Left lobe of liver (tissue), 2 donors: ENCODE results near the gene SURF6. TPM values are rescaled to one million over a fixed set of nuclear protein-coding genes. Genes with fewer than 3 reads are reported as not detected.

Experiments used
- ATAC-seq: fragments of 200-7000 bp; cut with Tn5 transposase; one replicate; pipeline ENCODE4 v1.9.1; 2020; ENCODE audit warnings: mild to moderate bottlenecking, moderate library complexity
- DNase-seq: peaks from one replicate; pipeline ENCODE4 v3.0.0-alpha.2; 2020; ENCODE audit warnings: low spot score
- total RNA-seq: library from RNA; stranded (reverse); gene quantifications from one replicate; pipeline ENCODE4 v1.2.1, GENCODE V29; 2021
- donor health status: DM: no; HTN: no; CAD: no; lungs with moderate emphysema.
- donor health status: DM: no; HTN: yes; CAD: no.

The SURF6 gene
- total RNA-seq, 1 donor from 2014 or later, result 9.7 TPM

- peak; percentile 37 for ATAC-seq
- no peak for DNase-seq
Observed at GRCh38 chr9:133368249-133368881, 32.4 kb upstream of the SURF6 start.

GRCh38 chr9:133367778-133368177 lies 31.8 kb upstream of the SURF6 start:
- no peak for ATAC-seq

GRCh38 chr9:133367221-133367620 lies 31.2 kb upstream of the SURF6 start:
- DNase-seq (no peak), ATAC-seq (no peak)

More at GRCh38 chr9:133367778-133368177, 31.8 kb upstream of the SURF6 start:
- DNase-seq, result no peak

GRCh38 chr9:133366435-133366834 lies 30.4 kb upstream of the SURF6 start:
- ATAC-seq (no peak), DNase-seq (no peak)

- ATAC-seq, result no peak
- no peak for DNase-seq
Observed at GRCh38 chr9:133362359-133363044, 26.5 kb upstream of the SURF6 start.

- ATAC-seq, result no peak
- no peak for DNase-seq
Observed at GRCh38 chr9:133361507-133362092, 25.6 kb upstream of the SURF6 start.

GRCh38 chr9:133360400-133361393 lies 24.7 kb upstream of the SURF6 start:
- peak; percentile 25 for ATAC-seq
- no peak for DNase-seq

- DNase-seq, result no peak
- ATAC-seq, result peak; percentile 21
Observed at GRCh38 chr9:133359399-133360175, 23.6 kb upstream of the SURF6 start.

GRCh38 chr9:133357656-133358055 lies 21.7 kb upstream of the SURF6 start:
- DNase-seq (no peak), ATAC-seq (no peak)

GRCh38 chr9:133356391-133357091 lies 20.6 kb upstream of the SURF6 start, which contains the start of the genes SURF1 and SURF2:
SURF1 (minus strand) TSS chr9:133356487; CDS start chr9:133356453, 34 bp downstream.
SURF2 (plus strand) TSS chr9:133356550; CDS start chr9:133356593, 43 bp downstream.
- DNase-seq (peak; percentile 90), ATAC-seq (peak; percentile 87)

- DNase-seq, result no peak
- ATAC-seq, result peak; percentile 14
Observed at GRCh38 chr9:133355881-133356357, 19.9 kb upstream of the SURF6 start.

- ATAC-seq (peak; percentile 39), DNase-seq (no peak)
Observed at GRCh38 chr9:133354766-133355165, 18.8 kb upstream of the SURF6 start.

GRCh38 chr9:133353548-133353947 lies 17.6 kb upstream of the SURF6 start:
- no peak for ATAC-seq
- no peak for DNase-seq

- DNase-seq, result no peak
- ATAC-seq, result no peak
Observed at GRCh38 chr9:133352635-133353340, 16.8 kb upstream of the SURF6 start.

- DNase-seq (no peak), ATAC-seq (no peak)
Observed at GRCh38 chr9:133351908-133352634, 16.1 kb upstream of the SURF6 start.

- ATAC-seq, result no peak
- no peak for DNase-seq
Observed at GRCh38 chr9:133351526-133351907, 15.5 kb upstream of the SURF6 start.

- no peak for ATAC-seq
- DNase-seq, result no peak
Observed at GRCh38 chr9:133349965-133350616, 14.1 kb upstream of the SURF6 start.
